Upper lobe of left lung (tissue), 4 donors: ENCODE data around the gene CIZ1.

Source experiments
- CTCF ChIP-seq, 6 experiments: fragments of 450-650 bp in 4 of 6; fragments of 200-600 bp in 2 of 6; sonication (generic) in 2 of 6; IDR thresholded peaks; one replicate each; pipeline ENCODE4 v1.5.1; 2016 to 2019; ENCODE audit warnings: antibody characterized with exemption in 6 of 6
- EP300 ChIP-seq, 4 donors: sonication (generic); formaldehyde crosslinking; IDR thresholded peaks; one replicate each; pipeline ENCODE4 v1.5.1; 2017; ENCODE audit warnings: antibody characterized with exemption in 4 of 4, control low read depth in 2 of 4

- TF ChIP-seq CTCF (IDR thresholded peaks at IDR 0.05) (no peak), EP300 (IDR thresholded peaks at IDR 0.05) (no peak)
These were observed 68.6 kb downstream of the CIZ1 start for GRCh38 chr9:128122809-128123175.
